ELF-1 (cell line): ENCODE results near the gene LY6G6C.
A peak's percentile ranks its signal among the peaks of the same experiment; 100 is the strongest.

Experiments used
- DNase-seq: peaks from one replicate; pipeline ENCODE4 v3.0.0-alpha.2; 2016; ENCODE audit warnings: low read depth, low spot score

LY6G6C gene

GRCh38 chr6:31706599-31706998 lies 14.9 kb downstream of the LY6G6C start, which contains the start of gene LY6G6F:
LY6G6F (plus strand) TSS chr6:31706866; CDS start chr6:31706907, 41 bp downstream.
- DNase-seq: no peak

GRCh38 chr6:31705931-31706330 lies 15.6 kb downstream of the LY6G6C start:
- DNase-seq: no peak

DNA sequence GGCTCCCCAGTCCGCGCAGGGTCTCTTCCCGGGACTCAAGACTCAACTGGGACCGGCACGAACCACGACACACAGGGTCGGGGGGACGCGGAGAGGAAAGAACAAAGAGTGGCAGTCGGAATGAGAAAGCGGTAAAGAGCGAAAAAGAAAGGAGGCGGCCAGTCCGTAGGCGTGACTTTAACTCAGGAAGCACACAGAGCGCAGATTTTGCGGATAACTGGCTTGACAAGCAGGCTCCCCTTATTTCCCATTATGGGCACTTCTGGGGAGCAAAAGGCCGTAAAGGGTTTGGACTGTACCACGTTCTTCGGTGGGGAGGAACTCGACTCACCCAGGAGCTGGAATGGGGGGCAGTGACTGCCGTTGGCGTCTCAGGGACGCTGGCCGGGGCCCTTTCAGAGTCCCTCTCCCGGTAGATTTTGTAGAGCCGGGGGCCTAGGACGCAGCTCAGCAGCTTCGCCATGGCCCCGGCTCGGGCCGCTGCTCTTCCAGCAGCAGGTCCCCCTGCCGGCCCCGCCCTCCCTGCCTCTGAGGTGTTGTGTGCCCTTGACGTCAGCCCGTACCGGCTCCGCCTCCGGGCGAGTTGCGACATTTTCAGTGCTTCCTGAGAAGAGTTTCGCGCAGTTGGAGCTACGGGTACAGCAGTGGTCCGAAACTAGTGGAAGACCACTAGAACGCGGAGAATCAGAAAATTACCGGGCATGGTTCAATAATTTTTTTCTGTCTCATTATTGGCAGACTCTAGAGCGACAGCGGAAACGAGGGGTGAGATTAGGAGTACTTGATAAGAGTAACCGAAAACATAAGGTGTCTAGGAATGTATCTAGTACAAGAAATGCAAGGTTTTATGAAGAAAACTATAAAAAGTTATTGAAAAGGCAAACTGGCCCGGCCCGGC lies 18.5 kb downstream of the LY6G6C start, which contains the start of gene ABHD16A:
TSS of gene ABHD16A (minus strand) at position 506 of the 898 bp plus-strand sequence. CDS start at position 463, 43 bp downstream.
- peak; percentile 98 for DNase-seq

DNA sequence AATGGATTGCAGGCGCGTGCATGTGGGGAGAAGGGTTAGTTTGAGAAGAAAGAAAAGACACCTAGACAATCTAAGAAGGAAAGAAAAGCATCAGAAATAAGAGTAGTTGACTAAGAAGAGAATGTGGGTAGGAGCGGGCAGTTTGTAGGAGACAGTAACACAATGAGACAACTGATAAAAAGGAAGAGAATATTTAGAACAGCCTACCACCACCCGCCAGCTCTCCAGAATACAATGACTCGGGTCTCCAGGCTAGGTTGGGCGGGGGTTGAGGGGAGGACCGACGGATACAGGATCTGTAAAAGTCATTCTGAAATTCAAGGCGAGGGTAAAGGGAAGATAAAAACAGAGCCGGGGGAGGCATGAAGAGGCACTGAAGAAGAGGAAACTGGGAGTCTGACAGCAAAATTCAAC lies 19.1 kb downstream of the LY6G6C start:
- no peak for DNase-seq

GRCh38 chr6:31701666-31702404 lies 19.7 kb downstream of the LY6G6C start:
- DNase-seq: no peak

GRCh38 chr6:31700740-31701401 lies 20.7 kb downstream of the LY6G6C start:
- no peak for DNase-seq

- DNase-seq: no peak
These were observed 24.0 kb downstream of the LY6G6C start for GRCh38 chr6:31697555-31697954.

- no peak for DNase-seq
These were observed 28.0 kb downstream of the LY6G6C start for GRCh38 chr6:31693535-31693934.

GRCh38 chr6:31692886-31693285 lies 28.7 kb downstream of the LY6G6C start:
- no peak for DNase-seq

DNA sequence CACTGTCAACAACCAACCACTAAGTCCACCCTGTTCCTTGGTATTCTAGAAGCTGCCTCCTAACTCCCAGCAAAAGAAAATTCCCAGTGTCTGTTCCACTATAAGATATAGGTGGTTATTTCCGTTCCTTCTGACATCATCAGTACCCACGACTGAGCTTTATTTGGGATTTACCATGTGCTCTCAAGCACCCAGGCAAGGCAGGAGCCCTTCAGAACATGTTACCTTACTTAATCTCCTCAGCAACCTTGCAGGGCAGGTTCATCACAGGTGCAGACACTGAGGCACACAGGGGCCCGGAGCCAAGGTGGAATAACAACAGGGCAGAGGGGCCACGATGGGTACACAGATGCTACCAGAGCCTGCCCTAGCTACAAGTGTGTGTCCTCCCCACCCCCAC lies 29.2 kb downstream of the LY6G6C start:
- no peak for DNase-seq

GRCh38 chr6:31691564-31692108 lies 29.9 kb downstream of the LY6G6C start:
- DNase-seq: no peak

DNA sequence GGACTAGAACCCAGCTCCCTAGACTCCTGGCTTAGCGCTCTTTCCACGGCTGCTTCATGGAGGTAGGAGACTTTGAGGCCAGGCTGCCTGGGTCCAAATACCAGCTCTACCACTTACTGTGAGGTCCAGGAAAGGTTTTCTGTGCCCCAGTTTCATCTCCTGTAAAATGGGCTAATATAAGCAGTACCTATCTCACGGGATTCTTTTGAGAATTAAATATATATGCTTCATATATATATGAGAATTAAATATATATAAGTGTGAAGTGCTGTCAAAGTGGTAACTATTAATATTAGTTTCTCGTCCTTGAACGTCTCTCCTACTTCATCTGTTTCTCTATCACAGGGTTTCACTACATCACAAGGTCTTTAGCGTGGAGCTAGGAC lies 30.5 kb downstream of the LY6G6C start:
- DNase-seq: no peak

- peak; percentile 74 for DNase-seq
These were observed 31.1 kb downstream of the LY6G6C start for GRCh38 chr6:31690231-31691077.

DNA sequence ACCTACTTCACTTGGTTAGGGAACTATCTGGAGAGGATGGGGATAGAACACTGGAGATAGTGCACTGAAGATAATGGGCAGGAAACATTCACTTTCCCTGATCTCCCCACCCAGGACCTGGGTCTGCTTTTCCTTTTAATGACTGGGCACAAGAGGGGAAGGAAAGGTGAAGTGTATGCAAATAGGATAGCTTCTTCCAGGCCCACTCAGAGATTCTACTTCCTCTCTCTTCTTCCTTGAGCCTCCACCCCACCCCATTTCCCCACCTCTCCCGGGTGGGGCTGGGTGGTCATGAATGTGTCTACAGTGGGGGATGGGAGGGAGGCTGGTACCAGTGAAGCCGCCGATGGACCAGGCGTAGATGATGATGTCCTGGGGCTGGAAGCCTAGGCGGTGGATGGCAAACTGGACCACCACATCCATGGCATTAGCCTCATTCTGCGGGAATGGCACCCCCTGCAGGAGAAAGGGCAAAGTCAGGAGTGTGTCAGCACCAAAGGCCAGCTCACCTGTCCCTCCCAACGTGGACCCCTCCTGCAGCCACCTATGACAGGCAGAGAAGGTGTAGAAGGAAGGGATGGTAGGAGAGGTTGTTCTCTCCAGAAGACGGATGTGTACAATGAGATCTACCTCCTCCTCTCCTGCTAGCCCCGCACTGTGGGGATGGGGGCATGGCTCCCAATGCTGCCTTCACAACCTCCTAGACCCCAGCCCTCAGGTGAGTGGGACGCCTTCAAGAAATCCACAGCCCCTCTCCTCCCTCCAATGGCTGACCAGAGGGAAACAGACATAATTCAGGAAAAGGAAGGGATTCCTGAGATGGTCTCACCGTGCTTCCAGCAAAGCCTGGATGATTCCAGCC lies 32.1 kb downstream of the LY6G6C start:
- peak; percentile 23 for DNase-seq

GRCh38 chr6:31687860-31688693 lies 33.5 kb downstream of the LY6G6C start:
- DNase-seq: no peak

DNA sequence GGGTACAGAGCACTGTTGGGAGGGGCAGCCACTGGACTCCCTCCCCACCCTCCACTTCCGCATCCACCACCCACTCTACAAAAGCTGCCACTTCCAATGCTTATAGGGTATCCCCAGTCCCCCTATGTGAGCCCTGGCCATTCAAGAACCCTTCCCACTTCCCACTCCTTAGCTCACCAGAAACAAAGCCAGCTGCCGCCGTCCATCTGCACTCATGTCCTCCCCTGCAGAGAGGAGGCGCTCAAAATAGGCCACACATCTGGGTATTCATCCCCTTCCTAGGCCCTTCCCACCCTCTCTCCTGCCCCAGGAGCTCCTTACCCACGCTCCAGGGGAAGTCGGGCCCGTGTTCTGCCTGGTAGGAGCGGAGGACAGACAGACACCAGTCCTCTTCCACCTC lies 34.2 kb downstream of the LY6G6C start:
- no peak for DNase-seq

DNA sequence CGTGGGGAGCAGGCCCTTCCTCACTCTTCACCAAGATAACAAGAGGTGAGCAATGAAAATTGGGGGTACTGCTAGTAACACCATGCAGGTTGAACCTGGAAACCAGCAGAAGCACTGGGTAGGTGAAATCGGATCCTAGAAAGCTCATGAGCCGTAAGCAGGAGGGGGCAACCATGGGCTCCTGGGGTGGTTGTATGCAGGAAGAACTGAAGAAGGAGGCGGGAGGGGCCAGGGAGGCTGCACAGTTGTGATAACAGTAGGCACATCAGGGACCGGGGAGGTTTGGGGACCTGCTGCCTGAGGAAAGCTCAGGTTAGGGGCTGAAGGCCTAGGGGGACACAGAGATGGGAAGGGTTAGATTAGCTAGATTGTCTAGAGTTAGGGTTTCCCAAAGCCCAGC lies 35.1 kb downstream of the LY6G6C start:
- DNase-seq: no peak

- no peak for DNase-seq
These were observed 38.0 kb downstream of the LY6G6C start for GRCh38 chr6:31683591-31683990.

DNA sequence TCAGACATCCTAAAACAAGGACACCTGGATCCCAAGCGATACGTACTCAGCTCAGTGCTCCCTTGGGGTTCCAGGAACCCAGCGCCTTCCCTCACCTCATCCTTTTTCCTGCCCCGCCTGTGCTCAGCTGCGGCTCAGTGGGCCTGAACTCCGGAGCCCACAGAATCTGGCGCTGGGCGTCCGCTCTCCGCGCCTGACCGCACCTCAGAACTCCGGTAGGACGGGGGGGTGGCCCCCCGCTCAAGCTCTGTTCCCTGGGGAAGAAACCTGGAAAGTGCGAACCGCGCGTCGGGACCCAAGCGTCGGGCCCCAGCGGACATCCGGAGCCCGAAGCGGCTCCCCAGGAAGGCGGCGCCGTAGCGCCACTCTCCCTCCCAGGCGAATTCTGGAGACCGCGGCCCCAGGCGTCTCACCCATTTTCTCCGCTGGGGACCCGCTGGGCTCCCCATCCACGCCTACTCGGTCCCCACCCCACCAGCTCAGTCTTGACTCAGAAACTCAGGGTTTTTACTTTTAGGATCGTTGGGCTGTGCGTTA lies 40.3 kb downstream of the LY6G6C start:
- peak; percentile 54 for DNase-seq
